Spleen (tissue), 7 donors: ENCODE results near the gene TPH1.

Experiments
- CTCF ChIP-seq, 11 experiments: fragments of 200-600 bp in 7 of 11; fragments of 450-650 bp in 4 of 11; sonication (generic) in 4 of 11; IDR thresholded peaks in 8 of 11; conservative IDR thresholded peaks in 3 of 11; 1 replicate in 7 of 11; 2 replicates in 4 of 11; pipeline versions ENCODE4 v1.4.0 to v1.8.0; 2016 to 2021; ENCODE audit warnings: antibody characterized with exemption in 11 of 11, inconsistent platforms in 4 of 11, mild to moderate bottlenecking in 1 of 11
- POLR2A ChIP-seq, 3 donors: fragments of 450-650 bp; IDR thresholded peaks; one replicate each; pipeline ENCODE4 v1.5.1; 2017; ENCODE audit warnings: antibody characterized with exemption in 3 of 3, mild to moderate bottlenecking in 1 of 3
- donor health status: DM: no; HTN: no; CAD: no; lungs with moderate emphysema.
- donor health status: DM: no; HTN: no; CAD: no.
- donor health status: DM: no; HTN: no; CAD: no.

- TF ChIP-seq CTCF (IDR thresholded peaks at IDR 0.05 in 8 of 11, conservative IDR thresholded peaks at IDR 0.05 in 3 of 11) (no peak), POLR2A (IDR thresholded peaks at IDR 0.05) (no peak)
Observed at GRCh38 chr11:18054511-18055103, 8.5 kb upstream of the TPH1 start.
